Motor neuron (in vitro differentiated cells): Measurements from ENCODE around the gene ENOX2. TPM values are rescaled to one million over a fixed set of nuclear protein-coding genes. Genes with fewer than 3 reads are reported as not detected.

Experiments
- ATAC-seq, 8 experiments: fragments of 200-7000 bp; cut with Tn5 transposase; replicated peaks in 6 of 8; 2 replicates each; pipeline ENCODE4 v1.8.0; 2021; ENCODE audit warnings: mild to moderate bottlenecking in 8 of 8, moderate library complexity in 8 of 8
- H3K27ac ChIP-seq, 2 donors: fragments of 250-450 bp; sonication (Bioruptor Pico); 2 replicates each; pipeline ENCODE4 v1.9.0; 2021; ENCODE audit warnings: antibody characterized with exemption in 2 of 2, mild to moderate bottlenecking in 2 of 2, moderate library complexity in 1 of 2
- H3K4me1 ChIP-seq, 2 donors: fragments of 250-450 bp; sonication (Bioruptor Pico); replicated peaks in 1 of 2; 2 replicates each; pipeline ENCODE4 v1.6.1; 2021; ENCODE audit warnings: antibody characterized with exemption in 2 of 2, mild to moderate bottlenecking in 2 of 2, moderate library complexity in 1 of 2
- H3K4me3 ChIP-seq, 5 donors: fragments of 250-450 bp; sonication (Bioruptor Pico); 2 replicates each; pipeline ENCODE4 v1.9.0; 2021; ENCODE audit warnings: antibody characterized with exemption in 5 of 5, mild to moderate bottlenecking in 5 of 5, moderate library complexity in 4 of 5
- WGBS, 10 experiments: fragments of 450-650 bp; shearing (Covaris generic); methylation state at CpG; one replicate each; pipeline ENCODE4 v1.0.0; 2022; 5-methylcytosine and 5-hydroxymethylcytosine counted together
- in situ Hi-C, 9 experiments: fragments of 400-800 bp; cut with MboI; loops; one replicate each; pipeline ENCODE4 v1.15.0; 2021; ENCODE audit warnings: low sequenced_read_pairs in 9 of 9, low pct_unique_long_range_greater_than_20kb in 2 of 9; ENCODE audit not compliant: unreplicated experiment in 9 of 9
- total RNA-seq, 8 experiments: library from RNA; unstranded; fragments of 300-600 nt; gene quantifications; 2 replicates each; pipeline versions ENCODE4 v1.2.3 to v1.2.4, GENCODE V29; 2022

ENOX2 gene
- total RNA-seq, 8 experiments from 2014 or later, result 7.9 to 34.8 (median 12.7) TPM

- in situ Hi-C loops, result no loop called here
- Histone ChIP-seq H3K4me3 (no peak overlapping the region), H3K27ac (no peak overlapping the region), H3K4me1 (peaks cover 3 to 7% of the 10 kb centered on the region in 2 donors)
- WGBS, 10 experiments, result 32 to 100% (median 67%) methylated on average over 1 to 4 of the region's 4 CpGs; no CpG with 5 or more reads in 1 of the 10 experiments
- ATAC-seq, result no peak
Observed at GRCh38 chrX:130769835-130770234, 133.2 kb downstream of the ENOX2 start.

- in situ Hi-C loops, result no loop called here
- ATAC-seq, result no peak
- WGBS, 10 experiments, result 63 to 100% (median 76%) methylated on average over 1 of the region's 1 CpG; no CpG with 5 or more reads in 6 of the 10 experiments
- no peak overlapping the region for H3K4me3 ChIP-seq
- no peak overlapping the region for H3K27ac ChIP-seq
- H3K4me1 ChIP-seq, result no peaks in the 10 kb centered on the region
Observed at GRCh38 chrX:130758072-130758471, 144.9 kb downstream of the ENOX2 start.

- H3K4me3 ChIP-seq, result no peak overlapping the region
- no peak for ATAC-seq
- 0 to 80% (median 56%) methylated on average over 1 to 4 of the region's 4 CpGs; no CpG with 5 or more reads in 6 of the 10 experiments for WGBS, 10 experiments
- H3K4me1 ChIP-seq, result no peaks in the 10 kb centered on the region
- H3K27ac ChIP-seq, result no peak overlapping the region
- in situ Hi-C loops, result no loop called here
Observed at GRCh38 chrX:130756233-130756632, 146.8 kb downstream of the ENOX2 start.

- ATAC-seq, result no peak
- WGBS, 10 experiments, result 100% methylated on average over 1 of the region's 1 CpG; no CpG with 5 or more reads in 9 of the 10 experiments
Observed at GRCh38 chrX:130754353-130754752, 148.7 kb downstream of the ENOX2 start.

DNA sequence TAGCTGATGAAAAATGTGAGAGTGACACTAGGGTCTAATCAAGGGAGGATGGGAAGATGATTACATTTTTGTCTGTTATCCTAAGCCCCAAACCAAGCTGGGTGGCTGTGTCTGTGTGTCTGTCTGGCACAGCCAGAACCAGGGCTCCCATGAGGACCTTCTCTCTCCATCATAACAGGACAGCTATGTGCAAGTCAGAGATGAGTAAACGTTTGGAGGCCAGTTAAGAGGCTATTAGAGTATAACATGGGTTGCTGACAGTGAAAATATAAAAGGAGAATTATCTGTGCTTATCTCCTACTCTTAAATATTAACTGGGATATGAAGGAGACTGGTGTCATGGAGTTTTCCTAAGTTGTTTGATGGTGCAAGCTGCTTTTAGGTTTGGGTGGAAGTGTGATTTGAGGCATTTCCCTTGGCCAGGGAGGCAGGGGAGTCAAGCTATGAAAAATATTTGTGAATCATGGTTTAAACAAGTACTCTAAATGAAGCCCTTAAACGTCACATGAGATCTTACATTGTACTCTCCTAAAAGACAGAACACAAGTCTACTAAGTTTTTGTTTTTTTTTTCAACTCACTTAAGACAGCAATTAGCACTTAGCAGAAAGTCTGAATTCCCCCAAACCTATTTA is 156.2 kb downstream of the ENOX2 start:
- in situ Hi-C loops, result loop anchor here in 1 of 9 experiments (25.0 kb wide), 1 partner anchor 165 kb away; the partner anchor contains the start of gene ENOX2
- WGBS, 10 experiments, result 17 to 100% (median 83%) methylated on average over 1 to 2 of the region's 2 CpGs; no CpG with 5 or more reads in 5 of the 10 experiments
- H3K4me3 ChIP-seq, result no peak overlapping the region
- H3K4me1 ChIP-seq, result peaks cover 6 to 15% of the 10 kb centered on the region in 2 donors
- no peak overlapping the region for H3K27ac ChIP-seq
- ATAC-seq, result no peak

More at GRCh38 chrX:130754353-130754752, 148.7 kb downstream of the ENOX2 start:
- H3K27ac ChIP-seq, result no peak overlapping the region
- in situ Hi-C loops, result no loop called here
- H3K4me1 ChIP-seq, result peaks cover 4 to 15% of the 10 kb centered on the region in 2 donors
- no peak overlapping the region for H3K4me3 ChIP-seq

DNA sequence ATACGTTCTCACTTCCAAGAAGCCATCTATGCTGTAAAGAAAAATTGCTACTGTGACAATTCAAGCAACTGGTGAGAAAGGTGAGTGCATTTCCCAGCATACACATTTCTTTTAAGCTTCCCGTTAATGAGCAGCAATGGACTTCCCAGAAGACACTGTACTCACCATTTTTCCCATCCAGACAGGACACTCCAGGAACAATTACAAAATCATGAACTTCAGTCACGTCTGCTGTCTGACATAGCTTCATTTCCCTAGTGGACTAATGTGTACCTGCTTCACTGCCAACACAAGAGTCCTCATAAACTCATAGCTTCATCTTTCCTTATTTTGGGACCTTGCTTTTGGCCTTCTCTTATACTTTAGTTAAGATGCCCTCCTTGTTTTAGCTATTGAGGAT is 156.9 kb downstream of the ENOX2 start:
- Histone ChIP-seq H3K27ac (no peak overlapping the region), H3K4me1 (peaks cover 13 to 15% of the 10 kb centered on the region in 2 donors), H3K4me3 (no peak overlapping the region)
- in situ Hi-C loops, result loop anchor here in 1 of 9 experiments (25.0 kb wide), 1 partner anchor 166 kb away; the partner anchor contains the start of gene ENOX2
- ATAC-seq, result no peak
- WGBS, 10 experiments, result 49 to 80% (median 69%) methylated on average over 1 to 3 of the region's 3 CpGs; no CpG with 5 or more reads in 7 of the 10 experiments

- in situ Hi-C loops, result loop anchor here in 1 of 9 experiments (25.0 kb wide), 1 partner anchor 171 kb away; the partner anchor contains the start of gene ENOX2
- H3K4me3 ChIP-seq, result no peak overlapping the region
- 8 to 80% (median 50%) methylated on average over 1 to 4 of the region's 4 CpGs; no CpG with 5 or more reads in 5 of the 10 experiments for WGBS, 10 experiments
- peak overlapping the region in 1 of 2 donors; percentile 7 for H3K27ac ChIP-seq
- peak in 3 of 8 experiments; percentile 21 to 35 (median 24) for ATAC-seq
- H3K4me1 ChIP-seq, result peaks cover 0 to 10% of the 10 kb centered on the region in 2 donors
Observed at GRCh38 chrX:130741584-130741983, 161.4 kb downstream of the ENOX2 start.

GRCh38 chrX:130741151-130741550 is 161.9 kb downstream of the ENOX2 start:
- H3K4me1 ChIP-seq, result peaks cover 0 to 10% of the 10 kb centered on the region in 2 donors
- 43 to 100% (median 100%) methylated on average over 1 to 3 of the region's 3 CpGs; no CpG with 5 or more reads in 7 of the 10 experiments for WGBS, 10 experiments
- no peak for ATAC-seq
- H3K4me3 ChIP-seq, result no peak overlapping the region
- in situ Hi-C loops, result loop anchor here in 1 of 9 experiments (25.0 kb wide), 1 partner anchor 171 kb away; the partner anchor contains the start of gene ENOX2
- H3K27ac ChIP-seq, result no peak overlapping the region

DNA sequence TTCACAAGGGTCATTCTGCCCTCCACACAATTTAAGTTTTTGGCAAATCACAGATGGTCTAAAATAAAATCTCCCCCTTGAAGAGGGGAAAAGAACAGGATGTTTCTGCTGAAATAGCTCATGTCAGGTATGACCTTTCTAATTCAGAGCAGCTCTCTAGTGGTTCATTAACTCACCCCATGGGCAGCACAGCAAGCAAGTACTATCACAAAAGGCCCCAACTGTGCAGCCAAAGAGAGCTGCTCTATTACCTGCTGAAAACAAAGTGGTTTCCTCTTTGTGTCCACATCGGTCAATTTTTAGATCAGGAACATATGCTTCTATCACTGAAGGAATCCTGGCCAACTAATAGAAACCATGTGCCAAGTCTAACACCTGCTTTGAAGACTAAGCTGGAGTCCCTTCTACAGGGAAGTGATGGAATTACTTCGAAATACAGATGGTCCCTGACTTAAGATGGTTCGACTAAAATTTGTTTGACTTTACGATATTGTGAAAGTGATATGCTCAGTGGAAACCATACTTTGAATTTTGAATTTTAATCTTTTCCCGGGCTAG is 164.3 kb downstream of the ENOX2 start:
- Histone ChIP-seq H3K27ac (no peak overlapping the region), H3K4me1 (peaks cover 2 to 17% of the 10 kb centered on the region in 2 donors), H3K4me3 (no peak overlapping the region)
- 0 to 94% (median 38%) methylated on average over 1 to 4 of the region's 5 CpGs; no CpG with 5 or more reads in 2 of the 10 experiments for WGBS, 10 experiments
- ATAC-seq, result no peak
- in situ Hi-C loops, result loop anchor here in 1 of 9 experiments (25.0 kb wide), 1 partner anchor 174 kb away; the partner anchor contains the start of gene ENOX2

- Histone ChIP-seq H3K4me1 (peaks cover 2 to 7% of the 10 kb centered on the region in 2 donors), H3K4me3 (no peak overlapping the region), H3K27ac (no peak overlapping the region)
- in situ Hi-C loops, result loop anchor here in 1 of 9 experiments (25.0 kb wide), 1 partner anchor 178 kb away; the partner anchor contains the start of gene ENOX2
- no peak for ATAC-seq
Observed at GRCh38 chrX:130734713-130735112, 168.3 kb downstream of the ENOX2 start.

DNA sequence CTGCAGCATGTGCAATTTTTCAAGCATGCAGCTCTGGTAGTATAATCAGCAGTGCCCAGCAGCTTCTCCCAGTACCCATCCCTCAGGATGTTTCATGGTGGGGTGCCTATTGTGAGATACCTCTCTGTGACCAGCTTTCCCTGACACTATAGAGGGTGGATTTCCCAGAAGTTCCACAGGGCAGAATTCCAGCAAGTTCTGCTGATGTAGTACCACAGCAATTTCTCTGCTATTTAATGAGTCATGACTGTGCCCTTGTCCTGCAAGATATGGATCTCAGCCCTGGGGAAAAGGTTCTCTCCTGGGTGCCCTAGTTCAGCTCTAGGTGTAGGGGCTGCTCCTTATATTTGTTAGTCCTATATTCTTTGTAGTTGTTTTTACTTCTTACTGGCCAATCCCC is 174.8 kb downstream of the ENOX2 start:
- peak in 2 of 8 experiments; percentile 28 to 75 for ATAC-seq
- H3K4me3 ChIP-seq, result no peak overlapping the region
- in situ Hi-C loops, result loop anchor here in 1 of 9 experiments (25.0 kb wide), 1 partner anchor 184 kb away; the partner anchor contains the start of gene ENOX2
- peaks cover 0 to 5% of the 10 kb centered on the region in 2 donors for H3K4me1 ChIP-seq
- H3K27ac ChIP-seq, result no peak overlapping the region

DNA sequence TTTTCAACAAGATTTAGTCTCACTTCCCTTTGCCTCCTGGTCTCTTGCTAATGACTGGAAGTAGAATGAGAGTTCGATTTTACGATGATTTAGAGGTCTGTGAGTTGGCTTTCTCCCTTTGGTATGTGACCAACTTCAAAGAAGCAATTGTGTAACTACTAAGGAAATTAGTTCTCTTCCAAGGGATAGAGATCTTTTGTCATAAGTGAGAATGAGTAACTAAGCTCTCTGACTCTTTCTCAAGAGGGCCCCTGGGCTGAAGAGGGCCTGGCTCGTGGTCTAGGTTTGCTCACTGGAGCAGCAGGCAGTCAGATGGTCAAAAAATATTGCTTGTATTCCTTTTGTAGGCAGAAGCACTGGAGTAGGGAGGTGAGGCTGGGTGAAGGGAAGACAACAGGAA is 176.3 kb downstream of the ENOX2 start:
- in situ Hi-C loops, result loop anchor here in 1 of 9 experiments (25.0 kb wide), 1 partner anchor 186 kb away; the partner anchor contains the start of gene ENOX2

GRCh38 chrX:130725519-130725918 is 177.5 kb downstream of the ENOX2 start:
- Histone ChIP-seq H3K4me3 (no peak overlapping the region), H3K27ac (no peak overlapping the region), H3K4me1 (peaks cover 0 to 24% of the 10 kb centered on the region in 2 donors)
- no peak for ATAC-seq
- in situ Hi-C loops, result loop anchor here in 1 of 9 experiments (25.0 kb wide), 1 partner anchor 187 kb away; the partner anchor contains the start of gene ENOX2
- WGBS, 10 experiments, result 67% methylated on average over 1 of the region's 1 CpG; no CpG with 5 or more reads in 9 of the 10 experiments

More for the DNA sequence above, 176.3 kb downstream of the ENOX2 start:
- 0 to 20% (median 8%) methylated on average over 1 to 3 of the region's 3 CpGs; no CpG with 5 or more reads in 7 of the 10 experiments for WGBS, 10 experiments
- H3K27ac ChIP-seq, result no peak overlapping the region
- H3K4me1 ChIP-seq, result peaks cover 0 to 18% of the 10 kb centered on the region in 2 donors
- peak in 2 of 8 experiments; percentile 34 to 36 for ATAC-seq
- H3K4me3 ChIP-seq, result no peak overlapping the region
